ENCODE measurements around the gene WDR59. TPM values are rescaled to one million over a fixed set of nuclear protein-coding genes. Genes with fewer than 3 reads are reported as not detected.

WDR59 gene
- total and polyA plus RNA-seq, 2 donors (not counting 1 experiment from before 2014, with no cell fraction given), result 52.6 to 127 TPM

- CTCF ChIA-PET, result interaction anchor here (0.5 kb wide), 1 partner anchor 26 kb away, joined by 4 read pairs; no protein-coding TSS in a partner anchor
- Histone ChIP-seq H3K4me3 (ENCODE audit: control extremely low read depth in 1 of 5, extremely low read depth in 1 of 5, insufficient read depth in 1 of 5, low read depth in 2 of 5, low read length in 4 of 5) (no peak overlapping the region), H3K9me3 (ENCODE audit: control extremely low read depth in 1 of 3, control insufficient read depth in 2 of 3, insufficient read depth in 1 of 3, low read length in 2 of 3) (no peaks in the 10 kb centered on the region), H3K4me1 (ENCODE audit: control insufficient read depth in 2 of 2, insufficient read depth in 2 of 2, low read length in 2 of 2) (no peaks in the 10 kb centered on the region), H4K20me1 (ENCODE audit: control insufficient read depth, insufficient read depth, low read length, poor library complexity, severe bottlenecking) (no peaks in the 10 kb centered on the region), H3K27me3 (replicated peaks in 1 of 4; ENCODE audit: control extremely low read depth in 1 of 4, control insufficient read depth in 3 of 4, insufficient read depth in 4 of 4, low read length in 3 of 4) (no peaks in the 10 kb centered on the region), H3K4me2 (replicated peaks; ENCODE audit: low read depth, low read length, poor library complexity, severe bottlenecking) (no peak overlapping the region), H3K9ac (ENCODE audit: low read length) (no peak overlapping the region), H2AFZ (ENCODE audit: insufficient read depth, low read depth, low read length, poor library complexity, severe bottlenecking) (no peak overlapping the region), H3K27ac (ENCODE audit: low read length in 2 of 2) (no peak overlapping the region), H3K36me3 (replicated peaks in 1 of 2; ENCODE audit: control extremely low read depth in 1 of 2, control insufficient read depth in 1 of 2, extremely low read depth in 1 of 2, insufficient read depth in 2 of 2, low read length in 1 of 2) (peaks cover 14 to 43% of the 10 kb centered on the region in 2 experiments), H3K79me2 (ENCODE audit: control insufficient read depth, insufficient read depth, low read length) (no peaks in the 10 kb centered on the region)
- H3K4me1 Mint-ChIP-seq, result no peaks in the 10 kb centered on the region
- H3K4me3 Mint-ChIP-seq, result no peak overlapping the region
- no peaks in the 10 kb centered on the region for H3K9me3 Mint-ChIP-seq (ENCODE audit: insufficient read depth)
- H3K27me3 Mint-ChIP-seq, result no peaks in the 10 kb centered on the region
- WGBS (ENCODE audit: insufficient coverage), result 94% methylated on average over 3 of the region's 4 CpGs
- POLR2A ChIA-PET, result no interaction called here
- TF ChIP-seq EZH2 (IDR thresholded peaks at IDR 0.05; ENCODE audit: borderline replicate concordance, insufficient read depth, low read depth, low read length, poor library complexity, severe bottlenecking) (no peak), CTCF (IDR thresholded peaks at IDR 0.05) (no peak)
- H3K27ac Mint-ChIP-seq, result no peak overlapping the region
- DNase-seq (no peak), ATAC-seq (ENCODE audit: low read depth) (no peak)
- intact Hi-C loops (cut with micrococcal nuclease), result no loop called here
These were observed 85.1 kb downstream of the WDR59 start for GRCh38 chr16:74899816-74900215.

- no peaks in the 10 kb centered on the region for H4K20me1 ChIP-seq (ENCODE audit: control insufficient read depth, insufficient read depth, low read length, poor library complexity, severe bottlenecking)
- TF ChIP-seq CTCF (IDR thresholded peaks at IDR 0.05) (no peak), EZH2 (IDR thresholded peaks at IDR 0.05; ENCODE audit: borderline replicate concordance, insufficient read depth, low read depth, low read length, poor library complexity, severe bottlenecking) (no peak)
- no peak overlapping the region for H3K4me3 ChIP-seq (ENCODE audit: control extremely low read depth in 1 of 5, extremely low read depth in 1 of 5, insufficient read depth in 1 of 5, low read depth in 2 of 5, low read length in 4 of 5)
- no peak overlapping the region for H3K27ac ChIP-seq (ENCODE audit: low read length in 2 of 2)
- H3K27ac Mint-ChIP-seq, result no peak overlapping the region
- no peaks in the 10 kb centered on the region for H3K27me3 ChIP-seq (replicated peaks in 1 of 4; ENCODE audit: control extremely low read depth in 1 of 4, control insufficient read depth in 3 of 4, insufficient read depth in 4 of 4, low read length in 3 of 4)
- no peak for DNase-seq
- no peaks in the 10 kb centered on the region for H3K27me3 Mint-ChIP-seq
- no peaks in the 10 kb centered on the region for H3K9me3 Mint-ChIP-seq (ENCODE audit: insufficient read depth)
- no peak overlapping the region for H3K4me3 Mint-ChIP-seq
- H3K79me2 ChIP-seq (ENCODE audit: control insufficient read depth, insufficient read depth, low read length), result no peaks in the 10 kb centered on the region
- H3K4me1 Mint-ChIP-seq, result no peaks in the 10 kb centered on the region
- no peaks in the 10 kb centered on the region for H3K9me3 ChIP-seq (ENCODE audit: control extremely low read depth in 1 of 3, control insufficient read depth in 2 of 3, insufficient read depth in 1 of 3, low read length in 2 of 3)
- H3K4me2 ChIP-seq (replicated peaks; ENCODE audit: low read depth, low read length, poor library complexity, severe bottlenecking), result no peak overlapping the region
- 100% methylated on average over 6 of the region's 8 CpGs for WGBS (ENCODE audit: insufficient coverage)
- ChIA-PET CTCF (no interaction called here), POLR2A (no interaction called here)
- intact Hi-C loops (cut with micrococcal nuclease), result no loop called here
- H3K9ac ChIP-seq (ENCODE audit: low read length), result no peak overlapping the region
- H3K36me3 ChIP-seq (replicated peaks in 1 of 2; ENCODE audit: control extremely low read depth in 1 of 2, control insufficient read depth in 1 of 2, extremely low read depth in 1 of 2, insufficient read depth in 2 of 2, low read length in 1 of 2), result peaks cover 14 to 50% of the 10 kb centered on the region in 2 experiments
- H3K4me1 ChIP-seq (ENCODE audit: control insufficient read depth in 2 of 2, insufficient read depth in 2 of 2, low read length in 2 of 2), result no peaks in the 10 kb centered on the region
- no peak overlapping the region for H2AFZ ChIP-seq (ENCODE audit: insufficient read depth, low read depth, low read length, poor library complexity, severe bottlenecking)
- ATAC-seq (ENCODE audit: low read depth), result no peak
These were observed 86.3 kb downstream of the WDR59 start for GRCh38 chr16:74898659-74899058.
